Non-pigmented ciliary epithelial cell (primary cell): ENCODE data around the gene RNF10.
"Not testable (repeated sequence)": the region's sequence is repeated elsewhere in the genome, so short reads cannot be mapped to it uniquely, and the experiment has no call there.

Experiments used
- DNase-seq: peaks from one replicate; pipeline ENCODE4 v3.0.0-alpha.2; 2010; ENCODE audit warnings: low read depth

The RNF10 gene

GRCh38 chr12:120528861-120529525 is 5.2 kb upstream of the RNF10 start, which contains the start of gene COQ5:
TSS of gene COQ5 (minus strand) at chr12:120529158. CDS start at chr12:120529141, 17 bp downstream.
- DNase-seq = no peak

GRCh38 chr12:120529641-120530417 is 4.3 kb upstream of the RNF10 start:
- no peak for DNase-seq

GRCh38 chr12:120530418-120530761 is 3.8 kb upstream of the RNF10 start:
- DNase-seq = not testable (repeated sequence)

GRCh38 chr12:120532701-120533238 is 1.4 kb upstream of the RNF10 start:
- no peak for DNase-seq

GRCh38 chr12:120534703-120535655 is 823 bp downstream of the RNF10 start:
- DNase-seq = peak; percentile 76

GRCh38 chr12:120536064-120536791 is 2.1 kb downstream of the RNF10 start:
- DNase-seq = no peak

GRCh38 chr12:120537856-120538220 is 3.7 kb downstream of the RNF10 start:
- DNase-seq = no peak

GRCh38 chr12:120538281-120539156 is 4.4 kb downstream of the RNF10 start:
- DNase-seq = no peak

GRCh38 chr12:120539303-120539702 is 5.1 kb downstream of the RNF10 start:
- no peak for DNase-seq

GRCh38 chr12:120540445-120540844 is 6.3 kb downstream of the RNF10 start:
- DNase-seq = no peak

GRCh38 chr12:120542166-120542565 is 8.0 kb downstream of the RNF10 start:
- no peak for DNase-seq

GRCh38 chr12:120544691-120545090 is 10.5 kb downstream of the RNF10 start:
- DNase-seq = no peak

GRCh38 chr12:120546050-120546386 is 11.9 kb downstream of the RNF10 start:
- DNase-seq = no peak

- DNase-seq = no peak
These were observed 20.5 kb downstream of the RNF10 start for GRCh38 chr12:120554678-120555077.

GRCh38 chr12:120557589-120557988 is 23.4 kb downstream of the RNF10 start:
- DNase-seq = no peak

GRCh38 chr12:120562906-120563305 is 28.8 kb downstream of the RNF10 start:
- DNase-seq = no peak

- DNase-seq = no peak
These were observed 29.3 kb downstream of the RNF10 start for GRCh38 chr12:120563495-120563894.

- DNase-seq = no peak
These were observed 37.1 kb downstream of the RNF10 start for GRCh38 chr12:120571299-120571698.

- DNase-seq = no peak
These were observed 39.4 kb downstream of the RNF10 start for GRCh38 chr12:120573560-120573959.

GRCh38 chr12:120574106-120574505 is 40.0 kb downstream of the RNF10 start:
- no peak for DNase-seq

- no peak for DNase-seq
These were observed 45.0 kb downstream of the RNF10 start for GRCh38 chr12:120579179-120579578.
